ENCODE data around the gene DYNLT2B.

DNA sequence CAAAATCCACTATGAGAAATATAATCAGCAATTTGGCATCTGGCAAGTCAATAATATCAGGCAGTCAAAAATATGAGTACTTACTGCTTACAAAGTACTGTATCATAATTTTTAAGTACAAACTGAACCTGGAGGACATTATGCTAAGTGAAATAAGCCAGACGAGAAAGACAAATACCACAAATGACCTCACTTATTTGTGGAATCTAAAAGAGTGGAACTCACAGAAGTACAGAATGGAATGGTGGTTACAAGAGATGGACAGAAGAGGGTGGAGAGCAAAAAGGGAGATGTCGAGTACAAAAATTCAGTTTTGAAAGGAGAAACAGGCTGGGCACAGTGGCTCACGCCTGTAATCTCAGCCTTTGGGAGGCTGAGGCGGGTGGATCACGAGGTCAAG is 42.9 kb downstream of the DYNLT2B start:
- TF ChIP-seq POLR2A (IDR thresholded peaks at IDR 0.05) (no peak), EP300 (IDR thresholded peaks at IDR 0.05) (no peak)
- TF ChIP-seq, protein P1, sequence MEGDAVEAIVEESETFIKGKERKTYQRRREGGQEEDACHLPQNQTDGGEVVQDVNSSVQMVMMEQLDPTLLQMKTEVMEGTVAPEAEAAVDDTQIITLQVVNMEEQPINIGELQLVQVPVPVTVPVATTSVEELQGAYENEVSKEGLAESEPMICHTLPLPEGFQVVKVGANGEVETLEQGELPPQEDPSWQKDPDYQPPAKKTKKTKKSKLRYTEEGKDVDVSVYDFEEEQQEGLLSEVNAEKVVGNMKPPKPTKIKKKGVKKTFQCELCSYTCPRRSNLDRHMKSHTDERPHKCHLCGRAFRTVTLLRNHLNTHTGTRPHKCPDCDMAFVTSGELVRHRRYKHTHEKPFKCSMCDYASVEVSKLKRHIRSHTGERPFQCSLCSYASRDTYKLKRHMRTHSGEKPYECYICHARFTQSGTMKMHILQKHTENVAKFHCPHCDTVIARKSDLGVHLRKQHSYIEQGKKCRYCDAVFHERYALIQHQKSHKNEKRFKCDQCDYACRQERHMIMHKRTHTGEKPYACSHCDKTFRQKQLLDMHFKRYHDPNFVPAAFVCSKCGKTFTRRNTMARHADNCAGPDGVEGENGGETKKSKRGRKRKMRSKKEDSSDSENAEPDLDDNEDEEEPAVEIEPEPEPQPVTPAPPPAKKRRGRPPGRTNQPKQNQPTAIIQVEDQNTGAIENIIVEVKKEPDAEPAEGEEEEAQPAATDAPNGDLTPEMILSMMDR (IDR thresholded peaks at IDR 0.05), result no peak
